ENCODE results near the gene CROCC.
"Not testable (repeated sequence)": the region's sequence is repeated elsewhere in the genome, so short reads cannot be mapped to it uniquely, and the experiment has no call there.

The CROCC gene

GRCh38 chr1:16933945-16934344, 12.2 kb downstream of the CROCC start:
- H3K9ac ChIP-seq (ENCODE audit: low read depth, low read length); H3K4me3 ChIP-seq (ENCODE audit: low read length); H3K4me1 ChIP-seq (ENCODE audit: control insufficient read depth, insufficient read depth, low read length); H3K4me2 ChIP-seq (ENCODE audit: low read length); H3K9me3 ChIP-seq (replicated peaks; ENCODE audit: low read length); H3K36me3 ChIP-seq (ENCODE audit: insufficient read depth, low read length); H3K27me3 ChIP-seq (ENCODE audit: control insufficient read depth, insufficient read depth, low read length): not testable (repeated sequence)

- not testable (repeated sequence) for H3K9ac ChIP-seq (ENCODE audit: low read depth, low read length); H3K4me3 ChIP-seq (ENCODE audit: low read length); H3K4me1 ChIP-seq (ENCODE audit: control insufficient read depth, insufficient read depth, low read length); H3K36me3 ChIP-seq (ENCODE audit: insufficient read depth, low read length); H3K9me3 ChIP-seq (replicated peaks; ENCODE audit: low read length); H3K4me2 ChIP-seq (ENCODE audit: low read length); H3K27me3 ChIP-seq (ENCODE audit: control insufficient read depth, insufficient read depth, low read length)
Measured at GRCh38 chr1:16936580-16936979, 14.8 kb downstream of the CROCC start.

DNA sequence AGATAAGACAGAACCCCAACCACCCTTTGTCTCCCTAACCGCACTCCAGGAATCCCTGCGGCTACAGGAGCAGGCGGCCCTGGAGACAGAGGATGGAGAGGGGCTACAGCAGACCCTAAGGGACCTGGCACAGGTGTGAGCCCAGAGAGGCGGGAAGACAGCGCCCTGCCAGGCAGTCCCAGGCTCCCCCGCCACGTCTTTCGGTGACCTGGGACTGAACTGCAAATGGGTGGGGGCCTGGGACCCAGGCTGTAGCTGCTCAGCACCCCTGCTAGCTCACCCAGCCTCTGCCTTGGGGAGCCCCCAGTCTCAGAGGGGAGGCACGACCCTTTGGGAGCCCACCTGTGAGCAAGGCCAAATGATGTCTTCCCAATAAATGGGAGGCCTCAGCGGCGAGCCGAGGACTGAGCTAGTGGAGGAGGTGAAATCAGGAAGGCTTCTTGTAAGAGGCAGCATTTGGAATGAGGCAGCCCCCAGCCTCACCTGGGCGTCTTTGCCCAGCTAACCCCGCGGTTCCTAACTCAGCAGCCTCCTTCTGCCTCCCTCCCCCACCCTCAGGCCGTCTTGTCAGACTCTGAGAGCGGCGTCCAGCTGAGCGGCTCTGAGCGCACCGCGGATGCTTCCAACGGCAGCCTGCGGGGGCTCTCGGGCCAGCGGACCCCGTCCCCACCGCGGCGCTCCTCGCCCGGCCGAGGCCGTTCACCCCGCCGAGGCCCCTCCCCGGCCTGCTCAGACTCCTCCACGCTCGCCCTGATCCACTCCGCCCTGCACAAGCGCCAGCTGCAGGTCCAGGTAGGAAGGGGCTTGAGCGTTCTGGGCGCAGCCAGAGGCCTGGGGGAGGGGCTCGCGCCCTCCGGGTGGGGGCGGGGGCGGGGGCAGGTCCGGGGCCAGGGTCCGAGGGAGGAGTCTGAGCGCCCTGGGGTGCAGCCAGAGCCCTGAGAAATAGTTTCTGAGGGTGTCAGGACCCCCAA, 16.9 kb downstream of the CROCC start:
- H3K4me1 ChIP-seq (ENCODE audit: control insufficient read depth, insufficient read depth, low read length): no peaks in the 10 kb centered on the region
- no peak overlapping the region for H3K9ac ChIP-seq (ENCODE audit: low read depth, low read length)
- no peaks in the 10 kb centered on the region for H3K27me3 ChIP-seq (ENCODE audit: control insufficient read depth, insufficient read depth, low read length)
- H3K4me3 ChIP-seq (ENCODE audit: low read length): no peak overlapping the region
- no peaks in the 10 kb centered on the region for H3K36me3 ChIP-seq (ENCODE audit: insufficient read depth, low read length)
- no peak overlapping the region for H3K4me2 ChIP-seq (ENCODE audit: low read length)
- no peaks in the 10 kb centered on the region for H3K9me3 ChIP-seq (replicated peaks; ENCODE audit: low read length)

GRCh38 chr1:16939386-16940180, 17.9 kb downstream of the CROCC start:
- not testable (repeated sequence) for H3K4me3 ChIP-seq (ENCODE audit: low read length); H3K9ac ChIP-seq (ENCODE audit: low read depth, low read length); H3K4me1 ChIP-seq (ENCODE audit: control insufficient read depth, insufficient read depth, low read length); H3K9me3 ChIP-seq (replicated peaks; ENCODE audit: low read length); H3K27me3 ChIP-seq (ENCODE audit: control insufficient read depth, insufficient read depth, low read length); H3K36me3 ChIP-seq (ENCODE audit: insufficient read depth, low read length); H3K4me2 ChIP-seq (ENCODE audit: low read length)

- Histone ChIP-seq H3K4me2 (ENCODE audit: low read length) (no peak overlapping the region), H3K4me1 (ENCODE audit: control insufficient read depth, insufficient read depth, low read length) (peaks cover 8% of the 10 kb centered on the region), H3K36me3 (ENCODE audit: insufficient read depth, low read length) (no peaks in the 10 kb centered on the region), H3K27me3 (ENCODE audit: control insufficient read depth, insufficient read depth, low read length) (no peaks in the 10 kb centered on the region), H3K9me3 (replicated peaks; ENCODE audit: low read length) (no peaks in the 10 kb centered on the region), H3K9ac (ENCODE audit: low read depth, low read length) (no peak overlapping the region), H3K4me3 (ENCODE audit: low read length) (no peak overlapping the region)
Measured at GRCh38 chr1:16944038-16944437, 22.3 kb downstream of the CROCC start.

- H3K36me3 ChIP-seq (ENCODE audit: insufficient read depth, low read length): not testable (repeated sequence)
Measured at GRCh38 chr1:16945512-16945911, 23.8 kb downstream of the CROCC start.

DNA sequence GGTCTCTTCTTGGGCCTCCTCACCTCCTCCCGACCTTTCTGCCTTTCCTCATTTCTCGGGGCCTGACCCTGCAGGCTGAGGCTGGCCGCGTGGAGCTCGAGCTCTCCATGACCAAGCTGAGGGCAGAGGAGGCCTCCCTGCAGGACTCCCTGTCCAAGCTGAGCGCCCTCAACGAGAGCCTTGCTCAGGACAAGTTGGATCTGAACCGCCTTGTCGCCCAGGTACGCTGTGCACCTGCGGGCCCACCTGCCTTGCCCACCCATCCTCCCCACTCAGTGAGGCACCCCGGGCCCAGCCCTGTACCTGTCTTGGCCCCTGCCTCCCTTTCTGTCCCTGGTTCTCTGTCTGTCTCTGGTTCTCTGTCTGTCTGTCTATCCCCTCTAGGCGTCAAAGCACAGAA, 24.5 kb downstream of the CROCC start:
- not testable (repeated sequence) for H3K9me3 ChIP-seq (replicated peaks; ENCODE audit: low read length); H3K9ac ChIP-seq (ENCODE audit: low read depth, low read length); H3K4me3 ChIP-seq (ENCODE audit: low read length); H3K4me2 ChIP-seq (ENCODE audit: low read length); H3K36me3 ChIP-seq (ENCODE audit: insufficient read depth, low read length); H3K27me3 ChIP-seq (ENCODE audit: control insufficient read depth, insufficient read depth, low read length)
- H3K4me1 ChIP-seq (ENCODE audit: control insufficient read depth, insufficient read depth, low read length): peaks cover 11% of the 10 kb centered on the region

More at GRCh38 chr1:16945512-16945911, 23.8 kb downstream of the CROCC start:
- H3K4me1 ChIP-seq (ENCODE audit: control insufficient read depth, insufficient read depth, low read length): peaks cover 11% of the 10 kb centered on the region
- H3K27me3 ChIP-seq (ENCODE audit: control insufficient read depth, insufficient read depth, low read length); H3K9me3 ChIP-seq (replicated peaks; ENCODE audit: low read length); H3K4me3 ChIP-seq (ENCODE audit: low read length); H3K9ac ChIP-seq (ENCODE audit: low read depth, low read length); H3K4me2 ChIP-seq (ENCODE audit: low read length): not testable (repeated sequence)

DNA sequence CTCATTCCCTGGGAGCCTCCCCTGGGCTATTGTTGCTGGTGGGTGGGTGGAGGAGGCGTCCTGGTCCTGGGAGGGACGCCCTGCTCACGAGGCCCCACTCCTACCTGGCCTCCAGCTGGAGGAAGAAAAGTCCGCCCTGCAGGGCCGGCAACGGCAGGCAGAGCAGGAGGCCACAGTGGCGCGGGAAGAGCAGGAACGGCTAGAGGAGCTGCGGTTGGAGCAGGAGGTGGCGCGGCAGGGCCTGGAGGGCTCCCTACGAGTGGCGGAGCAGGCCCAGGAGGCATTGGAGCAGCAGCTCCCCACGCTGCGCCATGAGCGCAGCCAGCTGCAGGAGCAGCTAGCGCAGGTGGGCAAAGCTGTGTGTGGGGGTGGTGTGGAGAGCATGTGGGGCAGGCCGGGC, 24.9 kb downstream of the CROCC start:
- Histone ChIP-seq H3K9ac (ENCODE audit: low read depth, low read length) (no peak overlapping the region), H3K4me1 (ENCODE audit: control insufficient read depth, insufficient read depth, low read length) (peaks cover 11% of the 10 kb centered on the region), H3K27me3 (ENCODE audit: control insufficient read depth, insufficient read depth, low read length) (no peaks in the 10 kb centered on the region), H3K4me3 (ENCODE audit: low read length) (no peak overlapping the region), H3K9me3 (replicated peaks; ENCODE audit: low read length) (no peaks in the 10 kb centered on the region), H3K4me2 (ENCODE audit: low read length) (no peak overlapping the region), H3K36me3 (ENCODE audit: insufficient read depth, low read length) (no peaks in the 10 kb centered on the region)

DNA sequence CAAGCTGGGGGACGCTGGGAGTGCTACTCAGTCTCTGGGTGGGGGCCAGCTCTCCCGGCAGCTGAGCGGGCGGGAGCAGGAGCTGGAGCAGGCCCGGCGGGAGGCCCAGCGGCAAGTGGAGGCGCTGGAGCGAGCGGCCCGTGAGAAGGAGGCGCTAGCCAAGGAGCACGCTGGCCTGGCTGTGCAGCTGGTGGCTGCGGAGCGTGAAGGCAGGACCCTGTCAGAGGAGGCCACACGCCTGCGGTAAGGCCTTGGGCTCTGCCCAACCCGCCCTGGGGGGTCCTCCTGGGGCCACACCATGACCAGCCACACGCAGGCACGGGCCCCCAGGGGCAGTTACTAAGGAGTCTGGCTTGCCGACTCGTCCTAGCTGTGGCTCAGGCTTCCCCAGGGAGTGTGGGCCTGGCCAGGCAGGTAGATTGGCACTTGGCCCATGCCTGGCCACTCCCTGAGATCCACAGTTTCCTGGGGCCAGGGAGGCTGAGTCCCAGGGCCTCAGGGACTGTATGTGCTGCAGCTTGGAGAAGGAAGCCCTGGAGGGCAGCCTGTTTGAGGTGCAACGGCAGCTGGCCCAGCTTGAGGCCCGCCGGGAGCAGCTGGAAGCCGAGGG, 26.7 kb downstream of the CROCC start:
- not testable (repeated sequence) for H3K4me3 ChIP-seq (ENCODE audit: low read length); H3K4me2 ChIP-seq (ENCODE audit: low read length); H3K36me3 ChIP-seq (ENCODE audit: insufficient read depth, low read length); H3K27me3 ChIP-seq (ENCODE audit: control insufficient read depth, insufficient read depth, low read length); H3K9ac ChIP-seq (ENCODE audit: low read depth, low read length); H3K9me3 ChIP-seq (replicated peaks; ENCODE audit: low read length)
- peaks cover 11% of the 10 kb centered on the region for H3K4me1 ChIP-seq (ENCODE audit: control insufficient read depth, insufficient read depth, low read length)

DNA sequence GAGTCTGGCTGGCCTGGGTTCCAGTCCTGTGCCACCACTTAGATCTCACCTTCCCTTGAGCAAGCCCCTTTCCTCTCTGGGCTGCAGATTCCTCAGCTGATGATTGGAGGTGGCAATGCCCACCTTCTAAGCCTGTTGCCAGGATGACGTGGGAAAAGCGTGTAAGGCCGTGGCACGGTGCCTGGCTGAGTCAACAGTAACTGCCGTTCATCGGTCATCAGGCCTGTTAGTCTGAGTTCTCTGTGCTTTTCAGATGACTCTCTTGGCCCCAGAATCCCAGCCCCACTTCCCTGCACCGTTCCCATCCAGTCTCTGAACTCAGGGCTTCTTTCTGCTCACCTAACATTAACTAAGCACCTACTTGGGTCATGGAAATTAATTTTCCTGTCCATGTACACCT, 27.3 kb downstream of the CROCC start:
- not testable (repeated sequence) for H3K4me2 ChIP-seq (ENCODE audit: low read length); H3K9ac ChIP-seq (ENCODE audit: low read depth, low read length); H3K9me3 ChIP-seq (replicated peaks; ENCODE audit: low read length)

GRCh38 chr1:16952376-16952775, 30.6 kb downstream of the CROCC start:
- H3K27me3 ChIP-seq (ENCODE audit: control insufficient read depth, insufficient read depth, low read length); H3K36me3 ChIP-seq (ENCODE audit: insufficient read depth, low read length); H3K4me2 ChIP-seq (ENCODE audit: low read length); H3K9me3 ChIP-seq (replicated peaks; ENCODE audit: low read length); H3K4me3 ChIP-seq (ENCODE audit: low read length); H3K9ac ChIP-seq (ENCODE audit: low read depth, low read length): not testable (repeated sequence)
- H3K4me1 ChIP-seq (ENCODE audit: control insufficient read depth, insufficient read depth, low read length): peaks cover 11% of the 10 kb centered on the region

More for the DNA sequence above, 27.3 kb downstream of the CROCC start:
- not testable (repeated sequence) for H3K27me3 ChIP-seq (ENCODE audit: control insufficient read depth, insufficient read depth, low read length); H3K4me3 ChIP-seq (ENCODE audit: low read length); H3K36me3 ChIP-seq (ENCODE audit: insufficient read depth, low read length)
- peaks cover 11% of the 10 kb centered on the region for H3K4me1 ChIP-seq (ENCODE audit: control insufficient read depth, insufficient read depth, low read length)
